HFF-Myc (cell line): ENCODE measurements around the gene MTMR12.

Experiments used
- DNase-seq: peaks from one replicate; pipeline ENCODE4 v3.0.0-alpha.2; 2011; ENCODE audit warnings: low read depth; ENCODE audit errors: extremely low read depth
- H3K4me3 ChIP-seq: replicated peaks from 2 replicates; pipeline ENCODE4 v1.5.1; 2011; ENCODE audit warnings: low read depth, mild to moderate bottlenecking, control low read depth, low read length
- CTCF ChIP-seq: IDR thresholded peaks from 2 replicates; pipeline ENCODE4 v1.5.1; 2012; ENCODE audit warnings: mild to moderate bottlenecking, low read depth, low read length, control low read depth; ENCODE audit errors: missing control alignments

MTMR12 gene

GRCh38 chr5:32231241-32231640 lies 81.5 kb downstream of the MTMR12 start:
- no peak for TF ChIP-seq CTCF
- DNase-seq = no peak
- no peak overlapping the region for H3K4me3 ChIP-seq

- DNase-seq = no peak
- H3K4me3 ChIP-seq = no peak overlapping the region
- TF ChIP-seq CTCF = no peak
Measured at GRCh38 chr5:32230356-32231099, 82.2 kb downstream of the MTMR12 start.

- TF ChIP-seq CTCF = no peak
- no peak for DNase-seq
- no peak overlapping the region for H3K4me3 ChIP-seq
Measured at GRCh38 chr5:32229586-32229985, 83.2 kb downstream of the MTMR12 start.

DNA sequence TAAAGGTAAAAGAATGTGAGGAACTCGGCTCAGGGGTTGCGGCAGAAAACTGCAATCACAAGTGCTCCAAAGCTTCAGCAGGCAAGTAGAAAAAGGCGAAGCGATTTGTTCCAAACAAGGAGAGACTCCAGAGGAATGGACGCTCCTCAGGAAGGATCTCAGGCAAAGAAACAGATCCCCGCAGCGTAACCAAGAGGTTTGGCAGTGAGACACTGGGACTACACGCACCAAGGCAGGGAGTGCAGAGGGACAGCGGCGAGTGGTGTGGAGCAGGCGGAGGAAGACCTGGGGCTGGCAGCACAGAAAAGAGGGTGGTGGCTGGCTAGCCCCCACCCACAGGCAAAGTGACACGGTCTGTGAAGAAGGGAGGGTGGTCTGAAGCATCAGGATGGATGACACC lies 83.9 kb downstream of the MTMR12 start:
- TF ChIP-seq CTCF = no peak
- DNase-seq = no peak

DNA sequence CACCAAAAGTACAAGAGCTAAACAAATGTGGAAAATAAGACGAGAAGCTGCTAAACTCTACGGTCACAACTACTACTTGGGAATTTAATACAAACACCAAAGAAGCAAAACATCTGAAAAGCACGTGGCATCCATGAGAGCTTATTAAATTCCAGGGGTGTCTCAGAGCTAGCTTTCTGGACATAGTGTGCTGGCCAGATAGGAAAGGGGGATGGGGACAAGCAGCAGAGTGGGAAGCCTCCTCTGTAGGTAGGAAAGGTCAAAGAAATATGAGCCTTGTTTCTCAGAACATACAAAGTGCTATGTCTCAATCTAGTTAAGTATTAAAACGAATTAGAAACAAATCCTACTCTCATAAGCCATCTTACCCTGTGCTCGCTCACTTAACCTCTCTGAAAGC lies 87.3 kb downstream of the MTMR12 start:
- peak; percentile 88 for DNase-seq
- TF ChIP-seq CTCF = no peak
- no peak overlapping the region for H3K4me3 ChIP-seq

More for the DNA sequence above, 83.9 kb downstream of the MTMR12 start:
- H3K4me3 ChIP-seq = no peak overlapping the region

DNA sequence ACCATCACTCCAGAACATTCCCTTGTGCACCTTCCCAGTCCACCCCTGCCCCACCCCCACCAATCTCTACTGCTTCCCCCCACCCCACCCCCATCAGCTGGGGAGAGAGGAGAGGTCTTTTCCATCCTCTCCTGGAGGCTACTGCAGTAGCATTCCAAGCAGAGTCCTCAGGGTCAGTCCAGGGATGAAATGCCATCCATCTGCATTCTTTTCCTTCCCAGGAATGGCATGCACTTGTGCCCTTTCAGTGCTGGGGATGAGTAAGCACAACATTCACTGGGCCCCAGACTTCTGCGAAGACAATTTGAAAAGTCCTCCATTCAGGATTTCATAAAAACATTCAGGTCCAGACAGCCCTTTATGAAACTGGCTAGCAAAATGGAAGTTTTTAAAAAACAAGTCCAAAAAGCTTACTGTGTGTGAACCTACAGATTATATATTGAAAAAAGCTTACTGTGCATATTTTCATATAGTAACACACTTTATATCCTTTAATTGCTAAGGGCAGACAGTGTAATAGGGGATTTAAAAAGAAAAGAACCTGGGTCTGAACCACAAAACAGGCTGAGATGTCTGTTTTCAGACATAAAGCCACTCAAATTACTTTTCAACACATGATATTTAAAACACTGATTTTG lies 88.6 kb downstream of the MTMR12 start:
- no peak overlapping the region for H3K4me3 ChIP-seq
- DNase-seq = peak; percentile 40
- no peak for TF ChIP-seq CTCF
